GM21786 (cell line): ENCODE data around the gene CSF2.
"Not testable (repeated sequence)": the region's sequence is repeated elsewhere in the genome, so short reads cannot be mapped to it uniquely, and the experiment has no call there.

Experiments
- ATAC-seq: cut with Tn5 transposase; IDR thresholded peaks from one replicate; pipeline ENCODE4 v1.9.1; 2021; ENCODE audit not compliant: unreplicated experiment

CSF2 gene

GRCh38 chr5:132105688-132106087 is 32.1 kb downstream of the CSF2 start:
- no peak for ATAC-seq

DNA sequence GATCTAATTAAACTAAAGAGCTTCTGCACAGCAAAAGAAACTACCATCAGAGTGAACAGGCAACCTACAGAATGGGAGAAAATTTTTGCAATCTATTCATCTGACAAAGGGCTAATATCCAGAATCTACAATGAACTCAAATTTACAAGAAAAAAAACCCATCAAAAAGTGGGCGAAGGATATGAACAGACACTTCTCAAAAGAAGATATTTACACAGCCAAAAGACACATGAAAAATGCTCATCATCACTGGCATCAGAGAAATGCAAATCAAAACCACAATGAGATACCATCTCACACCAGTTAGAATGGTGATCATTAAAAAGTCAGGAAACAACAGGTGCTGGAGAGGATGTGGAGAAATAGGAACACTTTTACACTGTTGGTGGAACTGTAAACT is 34.9 kb downstream of the CSF2 start:
- ATAC-seq, result not testable (repeated sequence)

DNA sequence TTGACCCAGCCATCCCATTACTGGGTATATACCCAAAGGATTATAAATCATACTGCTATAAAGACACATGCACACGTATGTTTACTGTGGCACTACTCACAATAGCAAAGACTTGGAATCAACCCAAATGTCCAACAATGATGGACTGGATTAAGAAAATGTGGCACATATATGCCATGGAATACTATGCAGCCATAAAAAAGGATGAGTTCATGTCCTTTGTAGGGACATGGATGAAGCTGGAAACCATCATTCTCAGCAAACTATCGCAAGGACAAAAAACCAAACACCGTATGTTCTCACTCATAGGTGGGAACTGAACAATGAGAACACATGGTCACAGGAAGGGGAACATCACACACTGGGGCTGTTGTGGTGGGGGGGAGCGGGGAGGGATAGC is 35.4 kb downstream of the CSF2 start:
- ATAC-seq, result not testable (repeated sequence)

- no peak for ATAC-seq
Observed at GRCh38 chr5:132109494-132110053, 36.0 kb downstream of the CSF2 start.

GRCh38 chr5:132110195-132110594 is 36.6 kb downstream of the CSF2 start:
- no peak for ATAC-seq

- ATAC-seq, result no peak
Observed at GRCh38 chr5:132110930-132111329, 37.3 kb downstream of the CSF2 start.

DNA sequence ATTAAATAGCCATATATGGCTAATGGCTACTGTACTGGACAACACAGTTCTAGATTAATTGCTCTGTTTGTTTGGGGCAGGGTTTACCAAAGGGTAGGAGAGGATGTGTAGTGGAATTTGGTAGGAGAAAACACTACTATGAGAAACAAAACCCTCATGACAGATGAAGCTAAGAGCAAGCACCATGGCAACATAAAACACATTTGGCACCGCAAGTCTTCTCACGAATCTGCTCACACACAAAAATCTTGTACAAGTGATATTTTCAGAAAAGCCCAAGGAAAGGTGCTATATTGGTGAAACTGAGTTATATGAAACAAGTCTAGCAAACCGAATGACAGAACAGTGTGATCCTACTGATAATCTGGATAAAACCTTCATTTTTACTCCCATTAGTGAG is 38.5 kb downstream of the CSF2 start:
- ATAC-seq, result no peak

DNA sequence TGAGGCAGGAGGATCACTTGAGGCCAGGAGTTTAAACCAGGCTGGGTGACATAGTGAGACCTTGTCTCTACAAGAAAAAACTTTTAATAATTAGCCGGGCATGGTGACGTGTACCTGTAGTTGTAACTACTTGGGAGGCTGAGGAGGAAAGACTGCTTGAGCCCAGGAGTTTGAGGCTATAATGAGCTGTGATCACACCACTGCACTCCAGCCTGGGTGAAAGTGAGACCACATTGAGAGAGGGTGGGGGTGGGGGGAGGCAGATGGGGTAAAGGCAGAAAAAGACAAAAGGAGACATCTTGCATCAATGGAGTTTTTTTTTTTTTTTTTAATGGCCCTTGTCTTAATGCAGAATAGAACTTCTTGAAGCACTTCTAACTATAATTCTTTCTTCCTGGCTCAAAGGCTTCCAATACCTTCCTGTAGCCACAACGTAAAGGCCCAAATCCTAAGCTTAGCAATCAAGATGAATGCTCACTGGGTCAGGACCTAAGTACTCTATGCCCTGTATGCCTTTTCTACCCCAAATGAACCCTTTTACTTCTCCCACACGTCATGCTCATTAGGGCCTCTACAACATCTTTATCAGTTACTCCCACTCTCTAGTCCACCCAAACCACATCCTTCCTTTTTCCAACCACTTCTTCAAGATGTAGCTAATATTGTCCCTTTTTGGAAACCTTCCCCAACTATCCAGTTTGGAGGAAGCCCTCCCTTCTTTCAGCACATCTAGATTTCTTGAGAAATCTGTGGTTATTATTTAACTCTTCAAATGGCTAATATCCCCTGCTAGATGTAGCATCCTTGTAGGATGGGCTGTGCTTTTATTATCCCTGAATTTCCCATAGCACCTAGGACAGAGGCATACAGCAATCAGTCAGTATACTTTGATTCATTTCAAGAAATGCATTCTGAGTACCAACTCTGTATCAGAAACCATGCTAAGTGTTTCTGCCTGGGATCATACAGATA is 40.8 kb downstream of the CSF2 start:
- no peak for ATAC-seq

DNA sequence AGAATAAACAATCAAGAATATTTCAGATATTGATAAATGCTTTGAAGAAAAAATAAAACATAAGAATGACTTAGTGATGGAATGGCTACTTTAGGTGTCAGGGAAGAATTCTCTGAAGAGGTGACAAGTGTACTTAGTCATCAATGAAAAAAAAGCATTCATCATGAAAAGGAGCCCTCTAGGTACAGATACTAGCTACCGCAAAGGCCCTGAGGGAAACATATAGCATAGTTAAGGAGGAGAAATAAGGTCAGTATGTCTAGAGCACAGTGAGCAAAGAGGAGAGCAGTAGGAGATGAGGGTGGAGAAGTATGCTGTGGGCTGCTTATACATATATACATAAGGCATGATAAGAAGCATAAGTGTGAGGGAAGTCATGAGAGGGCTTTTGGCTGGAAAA is 41.8 kb downstream of the CSF2 start:
- ATAC-seq, result no peak

GRCh38 chr5:132116072-132116471 is 42.5 kb downstream of the CSF2 start:
- no peak for ATAC-seq

DNA sequence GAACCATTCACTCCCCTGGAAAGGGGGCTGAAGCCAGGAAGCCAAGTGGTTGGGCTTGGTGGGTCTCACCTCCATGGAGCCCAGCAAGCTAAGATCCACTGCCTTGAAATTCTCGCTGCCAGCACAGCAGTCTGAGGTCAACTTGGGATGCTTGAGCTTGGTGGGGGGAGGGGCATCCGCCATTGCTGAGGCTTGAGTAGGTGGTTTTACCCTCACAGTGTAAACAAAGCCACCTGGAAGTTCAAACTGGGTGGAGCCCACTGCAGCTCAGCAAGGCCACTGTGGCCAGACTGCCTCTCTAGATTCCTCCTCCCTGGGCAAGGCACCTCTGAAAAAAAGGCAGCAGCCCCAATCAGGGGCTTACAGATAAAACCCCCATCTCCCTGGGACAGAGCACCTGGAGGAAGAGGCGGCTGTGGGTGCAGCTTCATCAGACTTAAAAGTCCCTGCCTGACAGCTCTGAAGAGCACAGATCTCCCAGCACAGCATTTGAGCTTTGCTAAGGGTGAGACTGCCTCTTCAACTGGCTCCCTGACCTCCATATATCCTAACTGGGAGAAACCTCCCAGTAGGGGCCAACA is 43.4 kb downstream of the CSF2 start:
- not testable (repeated sequence) for ATAC-seq

GRCh38 chr5:132120717-132121116 is 47.1 kb downstream of the CSF2 start:
- not testable (repeated sequence) for ATAC-seq

DNA sequence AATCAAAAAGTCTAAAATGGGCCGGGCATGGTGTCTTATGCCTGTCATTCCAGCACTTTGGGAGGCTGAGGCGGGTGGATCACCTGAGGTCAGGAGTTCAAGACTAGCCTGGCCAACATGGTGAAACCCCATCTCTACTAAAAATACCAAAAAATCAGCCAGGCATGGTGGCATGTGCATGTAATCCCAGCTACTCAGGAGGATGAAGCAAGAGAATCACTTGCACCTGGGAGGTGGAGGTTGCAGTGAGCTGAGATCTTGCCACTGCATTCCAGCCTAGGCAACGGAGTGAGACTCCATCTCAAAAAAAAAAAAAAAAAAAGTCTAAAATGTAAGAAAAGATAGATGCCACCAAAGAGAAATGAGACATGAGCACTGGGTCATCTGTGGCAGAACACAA is 49.4 kb downstream of the CSF2 start:
- not testable (repeated sequence) for ATAC-seq

- not testable (repeated sequence) for ATAC-seq
Observed at GRCh38 chr5:132123578-132123977, 50.0 kb downstream of the CSF2 start.
